Suprapubic skin (tissue), 4 donors: ENCODE data around the gene CHRM1.

ENCODE experiments used
- EP300 ChIP-seq: sonication (generic); formaldehyde crosslinking; IDR thresholded peaks from one replicate; pipeline ENCODE4 v1.6.1; 2017; ENCODE audit warnings: antibody characterized with exemption
- POLR2AphosphoS5 ChIP-seq, 3 donors: sonication (generic); formaldehyde crosslinking; IDR thresholded peaks; one replicate each; pipeline ENCODE4 v1.6.1; 2017; ENCODE audit warnings: antibody characterized with exemption in 3 of 3
- TF ChIP-seq, protein P1 (sequence below), 2 donors: fragments of 200-600 bp in 1 of 2; fragments of 450-650 bp in 1 of 2; sonication (generic) in 1 of 2; IDR thresholded peaks; one replicate each; pipeline ENCODE4 v1.5.1; 2016 to 2019; ENCODE audit warnings: antibody characterized with exemption in 2 of 2, mild to moderate bottlenecking in 1 of 2, moderate library complexity in 1 of 2

DNA sequence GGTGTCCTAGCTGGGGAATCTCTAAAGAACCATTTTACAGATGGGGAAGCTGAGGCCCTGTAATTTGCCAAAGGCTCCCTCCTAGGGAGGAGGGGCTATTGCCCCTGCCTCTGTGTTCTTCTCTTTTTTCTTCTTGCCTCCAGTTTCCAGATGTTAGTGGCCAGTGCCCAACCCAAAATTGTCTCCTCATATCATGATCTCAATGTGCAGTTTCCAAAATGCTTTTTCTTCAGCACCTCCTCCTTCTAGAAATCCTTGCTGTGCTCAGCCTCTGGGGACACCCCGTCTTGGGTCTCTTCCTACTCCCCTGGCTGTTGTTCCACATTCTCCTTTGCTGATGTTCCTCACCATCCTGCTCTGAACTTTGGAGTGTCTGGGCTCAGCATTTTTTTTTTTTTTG, 9.5 kb upstream of the CHRM1 start:
- TF ChIP-seq, protein P1, sequence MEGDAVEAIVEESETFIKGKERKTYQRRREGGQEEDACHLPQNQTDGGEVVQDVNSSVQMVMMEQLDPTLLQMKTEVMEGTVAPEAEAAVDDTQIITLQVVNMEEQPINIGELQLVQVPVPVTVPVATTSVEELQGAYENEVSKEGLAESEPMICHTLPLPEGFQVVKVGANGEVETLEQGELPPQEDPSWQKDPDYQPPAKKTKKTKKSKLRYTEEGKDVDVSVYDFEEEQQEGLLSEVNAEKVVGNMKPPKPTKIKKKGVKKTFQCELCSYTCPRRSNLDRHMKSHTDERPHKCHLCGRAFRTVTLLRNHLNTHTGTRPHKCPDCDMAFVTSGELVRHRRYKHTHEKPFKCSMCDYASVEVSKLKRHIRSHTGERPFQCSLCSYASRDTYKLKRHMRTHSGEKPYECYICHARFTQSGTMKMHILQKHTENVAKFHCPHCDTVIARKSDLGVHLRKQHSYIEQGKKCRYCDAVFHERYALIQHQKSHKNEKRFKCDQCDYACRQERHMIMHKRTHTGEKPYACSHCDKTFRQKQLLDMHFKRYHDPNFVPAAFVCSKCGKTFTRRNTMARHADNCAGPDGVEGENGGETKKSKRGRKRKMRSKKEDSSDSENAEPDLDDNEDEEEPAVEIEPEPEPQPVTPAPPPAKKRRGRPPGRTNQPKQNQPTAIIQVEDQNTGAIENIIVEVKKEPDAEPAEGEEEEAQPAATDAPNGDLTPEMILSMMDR (IDR thresholded peaks at IDR 0.05), result no peak
- TF ChIP-seq POLR2AphosphoS5 (IDR thresholded peaks at IDR 0.05) (no peak), EP300 (no peak)
